Naive thymus-derived CD4-positive, alpha-beta T cell (primary cell): Measurements from ENCODE around the gene SPC24. TPM values are rescaled to one million over a fixed set of nuclear protein-coding genes. Genes with fewer than 3 reads are reported as not detected.

Source experiments
- ATAC-seq: fragments of 150-1000 bp; cut with Tn5 transposase; 2 replicates; pipeline ENCODE4 v1.10.0; 2021; ENCODE audit warnings: mild to moderate bottlenecking, moderate library complexity
- CTCF ChIA-PET: fragments of 350-600 bp; sonication (Branson Sonifier 250); formaldehyde crosslinking; loops from one replicate; lab custom pipeline; 2021; ENCODE audit warnings: antibody characterized with exemption; lab: Charles Lee
- POLR2A ChIA-PET: fragments of 350-600 bp; sonication (Branson Sonifier 250); formaldehyde crosslinking; loops from one replicate; lab custom pipeline; 2021; ENCODE audit warnings: antibody characterized with exemption, inconsistent platforms; lab: Charles Lee
- DNase-seq, 9 donors: peaks; one replicate each; pipeline versions ENCODE4 v3.0.0 to v3.0.0-alpha.2; 2020 to 2022; ENCODE audit warnings: mixed read lengths in 1 of 9
- H3K27ac ChIP-seq: one replicate; pipeline ENCODE4 v1.7.0; 2013; ENCODE audit warnings: mild to moderate bottlenecking, low read depth, low read length, moderate library complexity
- H3K27me3 ChIP-seq, 2 donors: one replicate each; pipeline ENCODE4 v1.7.0; 2013; ENCODE audit warnings: low read length in 2 of 2, mild to moderate bottlenecking in 2 of 2, moderate library complexity in 2 of 2; ENCODE audit not compliant: control insufficient read depth in 2 of 2, insufficient read depth in 2 of 2
- H3K36me3 ChIP-seq, 3 experiments: 1 replicate in 2 of 3; 2 replicates in 1 of 3; pipeline ENCODE4 v1.7.0; 2013; ENCODE audit warnings: low read length in 3 of 3, mild to moderate bottlenecking in 3 of 3, moderate library complexity in 1 of 3; ENCODE audit not compliant: insufficient read depth in 3 of 3, control insufficient read depth in 2 of 3
- H3K4me1 ChIP-seq, 2 donors: one replicate each; pipeline ENCODE4 v1.7.0; 2013; ENCODE audit warnings: low read length in 2 of 2, mild to moderate bottlenecking in 2 of 2, moderate library complexity in 1 of 2; ENCODE audit not compliant: control insufficient read depth in 2 of 2, insufficient read depth in 2 of 2
- H3K4me3 ChIP-seq: 2 replicates; pipeline ENCODE4 v1.7.0; 2013; ENCODE audit warnings: mild to moderate bottlenecking, low read length
- H3K9me3 ChIP-seq, 3 experiments: 1 replicate in 2 of 3; 2 replicates in 1 of 3; pipeline ENCODE4 v1.7.0; 2013; ENCODE audit warnings: low read length in 3 of 3; ENCODE audit not compliant: control insufficient read depth in 2 of 3
- H3K27ac Mint-ChIP-seq, 9 donors: one replicate each; pipeline ENCODE4 v1.8.0; 2020 to 2022; ENCODE audit warnings: mixed read lengths in 9 of 9, mild to moderate bottlenecking in 8 of 9, moderate library complexity in 5 of 9, inconsistent platforms in 2 of 9
- H3K27me3 Mint-ChIP-seq, 5 donors: one replicate each; pipeline ENCODE4 v1.8.0; 2021 to 2022; ENCODE audit warnings: mixed read lengths in 5 of 5, mild to moderate bottlenecking in 1 of 5
- H3K36me3 Mint-ChIP-seq, 5 donors: one replicate each; pipeline ENCODE4 v1.8.0; 2020 to 2022; ENCODE audit warnings: mixed read lengths in 5 of 5, mild to moderate bottlenecking in 3 of 5, inconsistent platforms in 1 of 5
- H3K4me1 Mint-ChIP-seq, 7 donors: one replicate each; pipeline ENCODE4 v1.8.0; 2020 to 2022; ENCODE audit warnings: mixed read lengths in 7 of 7, mild to moderate bottlenecking in 3 of 7, inconsistent platforms in 1 of 7
- H3K4me3 Mint-ChIP-seq, 10 donors: one replicate each; pipeline ENCODE4 v1.8.0; 2020 to 2022; ENCODE audit warnings: mild to moderate bottlenecking in 10 of 10, mixed read lengths in 10 of 10, moderate library complexity in 6 of 10, inconsistent platforms in 2 of 10
- H3K9me3 Mint-ChIP-seq, 11 donors: one replicate each; pipeline ENCODE4 v1.8.0; 2020 to 2022; ENCODE audit warnings: mixed read lengths in 11 of 11, mild to moderate bottlenecking in 4 of 11, inconsistent platforms in 1 of 11, moderate library complexity in 1 of 11
- intact Hi-C, 2 donors: fragments of 100-400 bp; cut with micrococcal nuclease; formaldehyde crosslinking; loops; one replicate each; pipeline ENCODE4 v1.15.1; 2023
- polyA plus RNA-seq, 2 donors: library from polyadenylated mRNA; unstranded; fragments of 300-500 nt; fragmentation: Illumina TruSeq; gene quantifications; one replicate each; pipeline ENCODE4 v1.2.3, GENCODE V29; 2021
- total RNA-seq, 6 experiments: library from RNA in 5 of 6; stranded (reverse) in 5 of 6; gene quantifications; 1 replicate in 5 of 6; 2 replicates in 1 of 6; pipeline ENCODE4 v1.2.3 and lab custom pipeline; 2021 to 2026

Gene SPC24
- total and polyA plus RNA-seq, 7 experiments from 2014 or later, result 0.33 to 45.4 (median 1.4) TPM; not detected in 1

- H3K27me3 Mint-ChIP-seq, result no peaks in the 10 kb centered on the region
- no peaks in the 10 kb centered on the region for H3K36me3 ChIP-seq
- H3K9me3 Mint-ChIP-seq, result peaks cover 0 to 1% (median 0%) of the 10 kb centered on the region in 11 donors
- DNase-seq (no peak), ATAC-seq (no peak)
- ChIA-PET POLR2A (no interaction called here), CTCF (no interaction called here)
- H3K4me3 Mint-ChIP-seq, result no peak overlapping the region
- peaks cover 0 to 7% (median 0%) of the 10 kb centered on the region in 7 donors for H3K4me1 Mint-ChIP-seq
- no peak overlapping the region for H3K27ac ChIP-seq
- no peaks in the 10 kb centered on the region for H3K9me3 ChIP-seq
- intact Hi-C loops, result no loop called here
- H3K27me3 ChIP-seq, result no peaks in the 10 kb centered on the region
- H3K4me3 ChIP-seq, result no peak overlapping the region
- H3K36me3 Mint-ChIP-seq, result no peaks in the 10 kb centered on the region
- no peak overlapping the region for H3K27ac Mint-ChIP-seq
- H3K4me1 ChIP-seq, result no peaks in the 10 kb centered on the region
Observed at GRCh38 chr19:11175920-11176319, 20.3 kb upstream of the SPC24 start.

DNA sequence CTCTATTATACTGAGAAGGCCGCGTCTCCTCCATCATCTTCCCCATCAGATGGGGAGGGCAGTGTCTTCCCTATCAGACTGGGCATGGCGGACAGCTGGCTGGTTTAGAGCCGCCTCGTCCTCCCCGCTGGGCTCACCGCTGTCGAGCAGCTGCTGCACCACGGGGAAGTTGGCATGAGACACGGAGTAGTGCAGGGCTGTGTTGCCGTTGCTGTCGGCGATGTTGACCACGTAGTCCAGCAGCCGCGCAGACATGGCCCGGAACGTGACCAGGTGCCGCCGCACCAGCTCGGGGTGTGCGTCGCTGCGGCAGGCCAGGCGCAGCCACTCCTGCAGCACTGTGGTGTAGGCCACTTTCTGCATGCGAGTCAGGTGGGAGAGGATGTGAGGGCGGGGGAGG, 18.8 kb upstream of the SPC24 start:
- POLR2A ChIA-PET, result no interaction called here
- peaks cover 0 to 1% (median 0%) of the 10 kb centered on the region in 11 donors for H3K9me3 Mint-ChIP-seq

GRCh38 chr19:11173516-11174155, 18.1 kb upstream of the SPC24 start:
- no peaks in the 10 kb centered on the region for H3K9me3 ChIP-seq
- DNase-seq (no peak), ATAC-seq (no peak)
- no peak overlapping the region for H3K27ac ChIP-seq
- intact Hi-C loops, result no loop called here
- H3K27me3 Mint-ChIP-seq, result no peaks in the 10 kb centered on the region
- H3K36me3 Mint-ChIP-seq, result no peaks in the 10 kb centered on the region
- no peak overlapping the region for H3K27ac Mint-ChIP-seq
- H3K4me3 Mint-ChIP-seq, result no peak overlapping the region
- CTCF ChIA-PET, result no interaction called here
- H3K36me3 ChIP-seq, result no peaks in the 10 kb centered on the region
- no peaks in the 10 kb centered on the region for H3K4me1 ChIP-seq
- H3K9me3 Mint-ChIP-seq, result peaks cover 0 to 1% (median 0%) of the 10 kb centered on the region in 11 donors
- H3K4me3 ChIP-seq, result no peak overlapping the region
- no peaks in the 10 kb centered on the region for H3K27me3 ChIP-seq
- no peaks in the 10 kb centered on the region for H3K4me1 Mint-ChIP-seq
- POLR2A ChIA-PET, result no interaction called here

More for the DNA sequence above, 18.8 kb upstream of the SPC24 start:
- no peaks in the 10 kb centered on the region for H3K27me3 Mint-ChIP-seq
- DNase-seq, result no peak
- Histone ChIP-seq H3K27me3 (no peaks in the 10 kb centered on the region), H3K36me3 (no peaks in the 10 kb centered on the region), H3K4me3 (no peak overlapping the region), H3K27ac (no peak overlapping the region), H3K4me1 (no peaks in the 10 kb centered on the region), H3K9me3 (no peaks in the 10 kb centered on the region)
- H3K27ac Mint-ChIP-seq, result no peak overlapping the region
- no peak for ATAC-seq
- intact Hi-C loops, result no loop called here
- peaks cover 0 to under 1% (median 0%) of the 10 kb centered on the region in 7 donors for H3K4me1 Mint-ChIP-seq
- no peaks in the 10 kb centered on the region for H3K36me3 Mint-ChIP-seq
- no peak overlapping the region for H3K4me3 Mint-ChIP-seq
- CTCF ChIA-PET, result no interaction called here

DNA sequence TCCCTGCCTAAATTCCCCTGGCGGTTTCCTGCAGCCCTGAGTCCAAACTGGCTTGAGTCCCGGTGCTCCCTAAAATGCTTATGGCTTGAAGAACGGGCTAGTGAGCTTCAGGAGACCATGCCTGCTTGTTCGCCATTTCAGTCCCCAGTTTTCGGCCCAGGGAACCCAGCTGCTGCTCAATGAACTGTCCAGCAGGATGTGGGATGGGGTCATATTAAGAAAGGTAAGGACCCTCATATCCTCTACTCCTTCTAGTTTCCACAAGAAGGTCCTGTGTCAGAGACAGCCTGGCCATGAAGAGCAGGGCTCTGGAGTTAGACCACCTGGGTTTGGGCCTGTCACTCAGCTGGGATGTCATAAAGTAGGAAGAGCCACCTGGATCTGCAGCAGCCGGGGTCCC, 17.0 kb upstream of the SPC24 start:
- Histone ChIP-seq H3K4me1 (no peaks in the 10 kb centered on the region), H3K27ac (no peak overlapping the region), H3K36me3 (no peaks in the 10 kb centered on the region), H3K9me3 (no peaks in the 10 kb centered on the region), H3K27me3 (no peaks in the 10 kb centered on the region), H3K4me3 (no peak overlapping the region)
- ATAC-seq (no peak), DNase-seq (no peak)
- Mint-ChIP-seq H3K4me3 (no peak overlapping the region), H3K27ac (no peak overlapping the region), H3K27me3 (no peaks in the 10 kb centered on the region), H3K36me3 (no peaks in the 10 kb centered on the region), H3K9me3 (peaks cover 0 to 1% (median 0%) of the 10 kb centered on the region in 11 donors), H3K4me1 (no peaks in the 10 kb centered on the region)
- POLR2A ChIA-PET, result no interaction called here
- CTCF ChIA-PET, result interaction anchor here (1.0 kb wide), 1 partner anchor 137 kb away, joined by 3 read pairs; no protein-coding TSS in a partner anchor
- intact Hi-C loops, result no loop called here

- Mint-ChIP-seq H3K36me3 (no peaks in the 10 kb centered on the region), H3K4me3 (no peak overlapping the region), H3K27me3 (no peaks in the 10 kb centered on the region), H3K9me3 (no peaks in the 10 kb centered on the region), H3K4me1 (no peaks in the 10 kb centered on the region), H3K27ac (no peak overlapping the region)
- H3K4me3 ChIP-seq, result no peak overlapping the region
- no peaks in the 10 kb centered on the region for H3K27me3 ChIP-seq
- CTCF ChIA-PET, result no interaction called here
- H3K4me1 ChIP-seq, result no peaks in the 10 kb centered on the region
- no peaks in the 10 kb centered on the region for H3K36me3 ChIP-seq
- intact Hi-C loops, result no loop called here
- no peaks in the 10 kb centered on the region for H3K9me3 ChIP-seq
- ATAC-seq (no peak), DNase-seq (no peak)
- no peak overlapping the region for H3K27ac ChIP-seq
- POLR2A ChIA-PET, result interaction anchor here (0.6 kb wide), 1 partner anchor 14 kb away, joined by 3 read pairs; no protein-coding TSS in a partner anchor
Observed at GRCh38 chr19:11171144-11171543, 15.6 kb upstream of the SPC24 start.

DNA sequence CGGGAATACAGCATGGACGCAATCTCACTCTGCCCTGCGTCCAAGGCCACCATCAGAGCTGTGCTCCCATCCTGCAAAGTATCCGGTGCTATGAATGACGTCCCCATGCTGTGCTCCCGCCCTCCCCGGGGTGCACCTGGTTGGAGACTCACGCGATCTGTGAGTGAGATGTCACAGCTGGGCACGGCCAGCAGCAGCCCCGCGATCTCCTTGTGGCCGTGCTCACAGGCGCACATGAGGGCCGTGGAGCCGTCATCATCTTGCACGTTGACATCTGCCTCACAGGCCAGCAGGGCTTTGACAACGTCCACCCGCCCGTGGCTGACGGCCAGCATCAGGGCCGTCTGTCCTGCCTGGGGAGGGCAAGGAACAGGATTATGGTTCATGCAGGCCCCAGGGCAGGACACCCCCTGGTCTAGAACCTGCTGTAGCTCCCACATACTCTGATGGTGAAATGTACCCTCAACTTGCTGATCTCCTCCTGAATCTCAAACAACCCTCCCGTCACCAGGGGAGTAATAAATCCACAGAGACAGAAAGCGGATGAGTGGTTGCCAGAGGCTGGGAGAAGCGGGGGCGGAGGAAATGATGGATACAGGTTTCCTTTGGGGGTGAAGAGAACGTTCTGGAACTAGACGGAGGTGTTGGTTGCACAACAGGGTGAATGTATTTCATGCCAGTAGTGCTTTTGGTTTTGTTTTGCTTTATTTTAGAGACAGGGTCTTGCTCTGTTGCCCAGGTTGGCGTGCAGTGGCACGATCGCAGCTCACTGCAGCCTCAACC, 14.5 kb upstream of the SPC24 start:
- no peak overlapping the region for H3K27ac Mint-ChIP-seq
- H3K36me3 Mint-ChIP-seq, result no peaks in the 10 kb centered on the region
- ATAC-seq (no peak), DNase-seq (no peak)
- H3K36me3 ChIP-seq, result no peaks in the 10 kb centered on the region
- no peaks in the 10 kb centered on the region for H3K9me3 ChIP-seq
- no peaks in the 10 kb centered on the region for H3K4me1 ChIP-seq
- no peaks in the 10 kb centered on the region for H3K27me3 ChIP-seq
- no peaks in the 10 kb centered on the region for H3K27me3 Mint-ChIP-seq
- CTCF ChIA-PET, result no interaction called here
- no peak overlapping the region for H3K4me3 ChIP-seq
- H3K9me3 Mint-ChIP-seq, result no peaks in the 10 kb centered on the region
- H3K4me3 Mint-ChIP-seq, result no peak overlapping the region
- no peak overlapping the region for H3K27ac ChIP-seq
- intact Hi-C loops, result no loop called here
- POLR2A ChIA-PET, result interaction anchor here (0.6 kb wide), 1 partner anchor 12 kb away, joined by 3 read pairs; no protein-coding TSS in a partner anchor
- no peaks in the 10 kb centered on the region for H3K4me1 Mint-ChIP-seq
